GM12864 (cell line): ENCODE results near the gene IQSEC1.

ENCODE experiments used
- DNase-seq: peaks from one replicate; pipeline ENCODE4 v3.0.0-alpha.2; 2011; ENCODE audit warnings: low read depth
- H3K4me3 ChIP-seq: 2 replicates; pipeline ENCODE4 v1.5.1; 2011; ENCODE audit warnings: mild to moderate bottlenecking, low read depth, low read length, control low read depth
- CTCF ChIP-seq: IDR thresholded peaks from 2 replicates; pipeline ENCODE4 v1.5.1; 2011; ENCODE audit warnings: low read depth, mild to moderate bottlenecking, moderate library complexity, low read length, control low read depth, inconsistent platforms; ENCODE audit errors: missing control alignments

Gene IQSEC1

GRCh38 chr3:13083898-13084297 lies 10.7 kb upstream of the IQSEC1 start:
- DNase-seq, result peak; percentile 61
- no peak overlapping the region for H3K4me3 ChIP-seq
- no peak for TF ChIP-seq CTCF

GRCh38 chr3:13083254-13083653 lies 10.0 kb upstream of the IQSEC1 start:
- no peak overlapping the region for H3K4me3 ChIP-seq
- no peak for TF ChIP-seq CTCF
- no peak for DNase-seq

GRCh38 chr3:13082677-13083076 lies 9.4 kb upstream of the IQSEC1 start:
- no peak for TF ChIP-seq CTCF
- no peak for DNase-seq
- H3K4me3 ChIP-seq, result no peak overlapping the region

GRCh38 chr3:13081603-13082360 lies 8.6 kb upstream of the IQSEC1 start:
- H3K4me3 ChIP-seq, result no peak overlapping the region
- DNase-seq, result no peak
- no peak for TF ChIP-seq CTCF

- TF ChIP-seq CTCF, result no peak
- no peak overlapping the region for H3K4me3 ChIP-seq
- no peak for DNase-seq
Measured at GRCh38 chr3:13080591-13080990, 7.4 kb upstream of the IQSEC1 start.

GRCh38 chr3:13080026-13080425 lies 6.8 kb upstream of the IQSEC1 start:
- no peak overlapping the region for H3K4me3 ChIP-seq
- no peak for TF ChIP-seq CTCF
- DNase-seq, result no peak

GRCh38 chr3:13079510-13079909 lies 6.3 kb upstream of the IQSEC1 start:
- no peak overlapping the region for H3K4me3 ChIP-seq
- no peak for DNase-seq
- no peak for TF ChIP-seq CTCF
